Adipocyte (in vitro differentiated cells): ENCODE results near the gene TBC1D5.
A peak's percentile ranks its signal among the peaks of the same experiment; 100 is the strongest.
"Not testable (repeated sequence)": the region's sequence is repeated elsewhere in the genome, so short reads cannot be mapped to it uniquely, and the experiment has no call there.

ENCODE experiments used
- DNase-seq: peaks from one replicate; pipeline ENCODE4 v3.0.0-alpha.2; 2015; ENCODE audit warnings: low read depth
- H3K27me3 ChIP-seq: replicated peaks from 2 replicates; pipeline ENCODE4 v1.7.0; 2013; ENCODE audit warnings: mild to moderate bottlenecking, low read length, moderate library complexity; ENCODE audit not compliant: control insufficient read depth, insufficient read depth
- H3K36me3 ChIP-seq: 2 replicates; pipeline ENCODE4 v1.7.0; 2013; ENCODE audit warnings: low read length, mild to moderate bottlenecking, moderate library complexity; ENCODE audit not compliant: control insufficient read depth, insufficient read depth, severe bottlenecking
- H3K4me1 ChIP-seq: 2 replicates; pipeline ENCODE4 v1.7.0; 2013; ENCODE audit warnings: mild to moderate bottlenecking, low read length, moderate library complexity; ENCODE audit not compliant: control insufficient read depth, insufficient read depth
- H3K4me3 ChIP-seq: 2 replicates; pipeline ENCODE4 v1.7.0; 2013; ENCODE audit warnings: mild to moderate bottlenecking, low read length, moderate library complexity
- H3K9ac ChIP-seq: 2 replicates; pipeline ENCODE4 v1.7.0; 2013; ENCODE audit warnings: mild to moderate bottlenecking, low read length, moderate library complexity
- H3K9me3 ChIP-seq: 2 replicates; pipeline ENCODE4 v1.7.0; 2013; ENCODE audit warnings: mild to moderate bottlenecking, low read length, moderate library complexity; ENCODE audit not compliant: control insufficient read depth

The TBC1D5 gene

GRCh38 chr3:17707813-17708543, 34.5 kb downstream of the TBC1D5 start:
- Histone ChIP-seq H3K9ac (no peak overlapping the region), H3K27me3 (no peaks in the 10 kb centered on the region), H3K4me3 (no peak overlapping the region), H3K4me1 (peaks cover 3% of the 10 kb centered on the region), H3K36me3 (no peaks in the 10 kb centered on the region), H3K9me3 (no peaks in the 10 kb centered on the region)
- DNase-seq = peak; percentile 44

DNA sequence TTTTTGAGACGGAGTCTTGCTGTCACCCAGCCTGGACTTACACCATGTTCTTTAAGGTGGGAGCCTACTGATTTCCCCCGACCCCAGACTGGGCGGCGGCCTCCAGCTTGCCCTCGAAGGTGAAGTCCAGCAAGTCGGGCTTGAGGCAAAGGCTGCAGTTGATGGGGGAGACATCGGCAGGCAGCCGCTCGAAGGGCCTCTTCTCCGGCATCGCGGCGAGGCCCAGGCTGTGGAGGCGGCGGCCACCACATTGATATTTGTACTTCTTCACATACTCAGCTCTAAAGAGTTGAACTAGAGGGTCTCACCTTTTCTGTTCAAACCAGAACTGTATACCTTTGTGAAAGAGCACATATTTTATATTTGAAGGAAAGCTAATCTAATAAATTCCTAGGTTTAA, 36.4 kb downstream of the TBC1D5 start:
- H3K4me3 ChIP-seq = not testable (repeated sequence)

DNA sequence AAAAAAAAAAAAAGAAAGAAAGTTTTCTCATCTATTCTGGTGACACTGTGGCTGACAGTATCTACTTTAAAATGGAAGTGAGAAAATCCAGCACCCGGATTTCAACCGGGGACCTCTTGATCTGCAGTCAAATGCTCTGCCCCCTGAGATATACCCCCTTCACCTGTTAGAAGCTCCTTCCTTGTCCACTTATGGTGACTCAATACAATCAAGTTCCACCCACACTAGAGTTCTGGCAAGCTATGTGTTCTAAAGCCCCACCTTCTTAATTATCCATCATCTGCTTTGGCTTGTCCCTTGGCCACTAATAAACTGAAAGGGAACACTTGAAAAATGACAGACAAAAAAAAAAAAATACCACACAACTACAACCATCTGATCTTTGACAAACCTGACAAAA, 42.6 kb downstream of the TBC1D5 start:
- not testable (repeated sequence) for H3K9ac ChIP-seq, DNase-seq, H3K9me3 ChIP-seq, H3K4me1 ChIP-seq, H3K27me3 ChIP-seq, H3K36me3 ChIP-seq, H3K4me3 ChIP-seq

More for the DNA sequence above, 36.4 kb downstream of the TBC1D5 start:
- H3K9ac ChIP-seq, H3K36me3 ChIP-seq, H3K4me1 ChIP-seq, DNase-seq, H3K27me3 ChIP-seq, H3K9me3 ChIP-seq: not testable (repeated sequence)

DNA sequence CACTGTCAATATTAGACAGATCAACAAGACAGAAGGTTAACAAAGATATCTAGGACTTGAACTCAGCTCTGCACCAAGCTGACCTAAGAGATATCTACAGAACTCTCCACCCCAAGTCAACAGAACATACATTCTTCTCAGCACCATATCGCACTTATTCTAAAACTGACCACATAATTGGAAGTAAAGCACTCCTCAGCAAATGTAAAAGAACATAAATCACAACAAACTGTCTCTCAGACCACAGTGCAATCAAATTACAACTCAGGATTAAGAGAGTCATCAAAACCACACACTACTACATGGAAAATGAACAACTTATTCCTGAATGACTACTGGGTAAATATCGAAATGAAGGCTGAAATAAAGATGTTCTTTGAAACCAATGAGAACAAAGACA, 46.8 kb downstream of the TBC1D5 start:
- H3K9me3 ChIP-seq, H3K36me3 ChIP-seq, DNase-seq, H3K27me3 ChIP-seq, H3K9ac ChIP-seq, H3K4me3 ChIP-seq, H3K4me1 ChIP-seq: not testable (repeated sequence)

DNA sequence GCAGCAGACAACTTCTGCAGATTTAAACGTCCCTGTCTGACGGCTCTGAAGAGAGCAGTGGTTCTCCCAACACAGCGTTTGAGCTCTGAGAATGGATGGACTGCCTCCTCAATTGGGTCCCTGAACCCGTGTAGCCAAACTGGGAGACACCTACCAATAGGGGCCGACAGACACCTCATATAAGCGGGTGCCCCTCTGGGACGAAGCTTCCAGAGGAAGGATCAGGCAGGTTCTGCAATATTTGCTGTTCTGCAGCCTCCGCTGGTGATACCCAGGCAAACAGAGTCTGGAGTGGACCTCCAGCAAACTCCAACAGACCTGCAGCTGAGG, 48.8 kb downstream of the TBC1D5 start:
- not testable (repeated sequence) for H3K9me3 ChIP-seq, H3K9ac ChIP-seq, H3K36me3 ChIP-seq, DNase-seq, H3K27me3 ChIP-seq, H3K4me1 ChIP-seq, H3K4me3 ChIP-seq

DNA sequence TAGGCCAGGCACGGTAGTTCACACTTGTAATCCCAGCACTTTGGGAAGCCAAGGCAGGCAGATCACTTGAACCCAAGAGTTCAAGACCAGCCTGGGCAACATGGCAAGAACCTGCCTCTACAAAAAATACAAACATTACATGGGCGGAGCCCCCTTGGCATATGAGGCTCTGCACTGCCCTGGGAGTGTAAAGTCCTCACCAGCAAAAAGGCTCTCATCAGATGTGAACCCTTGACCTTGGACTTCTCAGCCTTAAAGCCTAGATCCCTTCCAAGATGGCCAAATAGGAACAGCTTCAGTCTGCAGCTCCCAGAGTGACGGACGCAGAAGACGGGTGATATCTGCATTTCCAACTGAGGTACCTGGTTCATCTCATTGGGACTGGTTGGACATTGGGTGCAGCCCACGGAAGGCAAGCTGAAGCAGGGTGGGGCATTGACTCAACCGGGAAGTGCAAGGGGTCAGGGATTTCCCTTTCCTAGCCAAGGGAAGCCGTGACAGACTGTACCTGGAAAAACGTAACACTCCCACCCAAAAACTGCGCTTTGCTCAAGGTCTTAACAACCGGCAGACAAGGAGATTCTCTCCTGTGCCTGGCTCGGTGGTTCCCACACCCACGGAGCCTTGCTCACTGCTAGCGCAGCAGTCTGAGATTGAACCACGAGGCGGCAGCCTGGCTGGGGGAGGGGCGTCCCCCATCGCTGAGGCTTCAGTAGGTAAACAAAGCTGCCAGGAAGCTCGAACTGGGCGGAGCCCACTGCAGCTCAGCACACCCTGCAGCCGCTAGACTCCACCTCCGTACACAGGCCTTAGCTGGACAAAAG, 49.4 kb downstream of the TBC1D5 start:
- not testable (repeated sequence) for H3K4me3 ChIP-seq, DNase-seq, H3K9ac ChIP-seq, H3K9me3 ChIP-seq, H3K27me3 ChIP-seq, H3K36me3 ChIP-seq, H3K4me1 ChIP-seq

DNA sequence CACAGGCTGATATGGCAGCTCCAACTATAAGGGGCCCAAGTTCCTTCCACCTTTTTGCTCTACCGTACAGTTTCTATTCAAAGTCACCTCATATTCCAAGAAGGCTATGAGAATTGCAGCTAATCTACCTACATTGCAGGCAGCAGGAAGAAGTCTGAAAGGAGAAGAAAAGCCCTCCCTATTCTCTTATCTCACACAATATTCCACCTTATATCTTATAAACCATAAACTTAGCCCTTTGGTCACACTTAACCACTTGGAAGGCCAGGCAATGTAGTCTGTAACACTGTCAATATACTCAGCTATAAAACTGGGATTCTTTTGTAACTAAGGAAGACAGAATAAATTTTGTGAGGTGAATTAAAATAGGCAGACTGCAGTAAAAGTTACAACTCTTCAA, 54.9 kb downstream of the TBC1D5 start:
- H3K4me3 ChIP-seq = no peak overlapping the region
- H3K36me3 ChIP-seq = no peaks in the 10 kb centered on the region
- no peak overlapping the region for H3K9ac ChIP-seq
- H3K4me1 ChIP-seq = peaks cover 3% of the 10 kb centered on the region
- no peaks in the 10 kb centered on the region for H3K9me3 ChIP-seq
- no peak for DNase-seq
- H3K27me3 ChIP-seq = no peaks in the 10 kb centered on the region

DNA sequence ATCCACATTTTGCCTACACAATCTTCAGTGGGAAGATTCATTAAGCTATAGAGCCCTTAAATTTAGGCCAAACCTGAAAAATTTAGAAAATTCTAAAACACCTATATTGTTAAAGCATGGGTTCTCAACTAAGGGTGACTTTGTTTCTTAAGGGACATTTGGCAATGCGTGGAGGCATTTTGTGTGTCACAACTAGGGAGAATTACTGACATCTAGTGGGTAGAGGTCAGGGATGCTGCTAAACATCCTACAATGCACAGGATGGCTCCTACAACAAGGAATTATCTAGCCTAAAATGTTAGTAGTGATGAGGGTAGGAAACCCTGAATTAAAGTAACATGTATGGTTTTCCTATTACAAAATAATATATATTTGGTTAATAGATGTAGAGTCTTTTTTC, 55.8 kb downstream of the TBC1D5 start:
- Histone ChIP-seq H3K4me1 (peaks cover 3% of the 10 kb centered on the region), H3K27me3 (no peaks in the 10 kb centered on the region), H3K36me3 (no peaks in the 10 kb centered on the region), H3K9ac (no peak overlapping the region), H3K4me3 (no peak overlapping the region), H3K9me3 (no peaks in the 10 kb centered on the region)
- no peak for DNase-seq

GRCh38 chr3:17683542-17684207, 58.8 kb downstream of the TBC1D5 start:
- Histone ChIP-seq H3K9ac (no peak overlapping the region), H3K27me3 (no peaks in the 10 kb centered on the region), H3K9me3 (no peaks in the 10 kb centered on the region), H3K36me3 (no peaks in the 10 kb centered on the region), H3K4me1 (peaks cover 3% of the 10 kb centered on the region), H3K4me3 (no peak overlapping the region)
- DNase-seq = no peak

DNA sequence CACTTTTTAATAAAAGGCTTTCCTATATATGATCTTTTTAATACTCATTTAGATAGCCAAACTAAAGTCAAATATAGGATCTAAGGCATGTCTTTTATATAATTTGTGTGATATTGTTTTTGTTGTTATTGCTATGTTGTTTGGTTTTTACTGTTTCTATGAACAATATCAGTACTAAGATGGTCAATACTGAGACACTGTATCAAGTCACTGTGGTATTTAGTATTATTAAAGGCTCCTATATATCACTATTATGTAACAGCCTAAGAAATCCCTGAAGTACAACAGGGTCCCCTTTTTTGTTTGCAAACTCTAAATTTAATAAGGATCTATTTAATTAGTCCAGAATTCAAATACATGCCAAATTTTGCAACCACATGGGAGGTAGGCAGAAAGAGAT, 61.9 kb downstream of the TBC1D5 start:
- H3K4me1 ChIP-seq = peaks cover 7% of the 10 kb centered on the region
- H3K36me3 ChIP-seq = no peaks in the 10 kb centered on the region
- H3K9ac ChIP-seq = no peak overlapping the region
- no peaks in the 10 kb centered on the region for H3K9me3 ChIP-seq
- no peak for DNase-seq
- no peaks in the 10 kb centered on the region for H3K27me3 ChIP-seq
- H3K4me3 ChIP-seq = no peak overlapping the region

GRCh38 chr3:17678116-17678741, 64.2 kb downstream of the TBC1D5 start:
- peak overlapping the region; percentile 36 for H3K4me3 ChIP-seq
- H3K36me3 ChIP-seq = no peaks in the 10 kb centered on the region
- DNase-seq = peak; percentile 21
- H3K4me1 ChIP-seq = peaks cover 4% of the 10 kb centered on the region
- no peaks in the 10 kb centered on the region for H3K9me3 ChIP-seq
- no peak overlapping the region for H3K9ac ChIP-seq
- no peaks in the 10 kb centered on the region for H3K27me3 ChIP-seq
